ENCODE measurements around the gene CCDC63. TPM values are rescaled to one million over a fixed set of nuclear protein-coding genes. Genes with fewer than 3 reads are reported as not detected.

Gene CCDC63
- total RNA-seq, 2 experiments from 2014 or later, result not detected

DNA sequence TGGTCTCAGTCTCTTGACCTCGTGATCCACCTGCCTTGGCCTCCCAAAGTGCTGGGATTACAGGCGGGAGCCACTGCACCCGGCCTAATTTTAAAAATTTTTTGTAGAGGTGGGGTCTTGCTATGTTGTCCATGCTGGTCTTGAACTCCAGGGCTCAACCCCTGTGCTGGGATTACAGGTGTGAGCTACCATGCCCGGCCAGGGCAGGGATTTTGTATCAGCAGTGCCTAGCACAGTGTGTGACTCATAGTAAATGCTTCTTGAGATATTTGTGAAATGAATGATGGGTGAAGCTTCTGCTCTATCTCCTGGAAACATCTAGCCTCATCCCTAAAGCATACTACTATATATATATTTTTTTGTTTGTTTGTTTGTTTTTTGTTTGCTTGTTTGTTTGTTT lies 36.5 kb downstream of the CCDC63 start:
- Histone ChIP-seq H4K20me1 (ENCODE audit: insufficient read depth, low read length) (no peaks in the 10 kb centered on the region), H3K9me2 (ENCODE audit: insufficient read depth, low read length) (no peaks in the 10 kb centered on the region), H3K27ac (ENCODE audit: low read depth, low read length, poor library complexity, severe bottlenecking) (no peak overlapping the region), H3K4me1 (ENCODE audit: insufficient read depth, low read length, poor library complexity, severe bottlenecking) (no peaks in the 10 kb centered on the region), H3K4me2 (ENCODE audit: low read length) (no peak overlapping the region), H3K4me3 (ENCODE audit: low read depth, low read length, poor library complexity, severe bottlenecking) (no peak overlapping the region), H2AFZ (ENCODE audit: low read length) (no peak overlapping the region), H3K9me3 (ENCODE audit: low read length) (no peaks in the 10 kb centered on the region), H3K36me3 (ENCODE audit: insufficient read depth, low read length) (no peaks in the 10 kb centered on the region), H3K79me2 (ENCODE audit: insufficient read depth, low read depth, low read length) (no peaks in the 10 kb centered on the region)
- TF ChIP-seq, protein P1, sequence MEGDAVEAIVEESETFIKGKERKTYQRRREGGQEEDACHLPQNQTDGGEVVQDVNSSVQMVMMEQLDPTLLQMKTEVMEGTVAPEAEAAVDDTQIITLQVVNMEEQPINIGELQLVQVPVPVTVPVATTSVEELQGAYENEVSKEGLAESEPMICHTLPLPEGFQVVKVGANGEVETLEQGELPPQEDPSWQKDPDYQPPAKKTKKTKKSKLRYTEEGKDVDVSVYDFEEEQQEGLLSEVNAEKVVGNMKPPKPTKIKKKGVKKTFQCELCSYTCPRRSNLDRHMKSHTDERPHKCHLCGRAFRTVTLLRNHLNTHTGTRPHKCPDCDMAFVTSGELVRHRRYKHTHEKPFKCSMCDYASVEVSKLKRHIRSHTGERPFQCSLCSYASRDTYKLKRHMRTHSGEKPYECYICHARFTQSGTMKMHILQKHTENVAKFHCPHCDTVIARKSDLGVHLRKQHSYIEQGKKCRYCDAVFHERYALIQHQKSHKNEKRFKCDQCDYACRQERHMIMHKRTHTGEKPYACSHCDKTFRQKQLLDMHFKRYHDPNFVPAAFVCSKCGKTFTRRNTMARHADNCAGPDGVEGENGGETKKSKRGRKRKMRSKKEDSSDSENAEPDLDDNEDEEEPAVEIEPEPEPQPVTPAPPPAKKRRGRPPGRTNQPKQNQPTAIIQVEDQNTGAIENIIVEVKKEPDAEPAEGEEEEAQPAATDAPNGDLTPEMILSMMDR (conservative IDR thresholded peaks at IDR 0.05; ENCODE audit: low read length), result no peak
- TF ChIP-seq EZH2phosphoT487 (IDR thresholded peaks at IDR 0.05; ENCODE audit: borderline replicate concordance, low read depth, low read length), result no peak
- CTCF ChIA-PET (ENCODE audit: unreplicated experiment), result interaction anchor here (0.5 kb wide), 1 partner anchor 481 kb away, joined by 4 read pairs; no protein-coding TSS in a partner anchor
- BruUV-seq (replicated peaks), result no TSS peak
- no peak for DNase-seq (ENCODE audit: low spot score)
- POLR2A ChIA-PET, result interaction anchor here (0.7 kb wide), 2 partner anchors 15 to 23 kb away, joined by 3 read pairs; no protein-coding TSS in a partner anchor
- intact Hi-C loops (cut with micrococcal nuclease; ENCODE audit: unreplicated experiment), result loop anchor here (10.0 kb wide), 2 partner anchors 358 to 428 kb away; partner anchors contain the start of gene ARPC3

DNA sequence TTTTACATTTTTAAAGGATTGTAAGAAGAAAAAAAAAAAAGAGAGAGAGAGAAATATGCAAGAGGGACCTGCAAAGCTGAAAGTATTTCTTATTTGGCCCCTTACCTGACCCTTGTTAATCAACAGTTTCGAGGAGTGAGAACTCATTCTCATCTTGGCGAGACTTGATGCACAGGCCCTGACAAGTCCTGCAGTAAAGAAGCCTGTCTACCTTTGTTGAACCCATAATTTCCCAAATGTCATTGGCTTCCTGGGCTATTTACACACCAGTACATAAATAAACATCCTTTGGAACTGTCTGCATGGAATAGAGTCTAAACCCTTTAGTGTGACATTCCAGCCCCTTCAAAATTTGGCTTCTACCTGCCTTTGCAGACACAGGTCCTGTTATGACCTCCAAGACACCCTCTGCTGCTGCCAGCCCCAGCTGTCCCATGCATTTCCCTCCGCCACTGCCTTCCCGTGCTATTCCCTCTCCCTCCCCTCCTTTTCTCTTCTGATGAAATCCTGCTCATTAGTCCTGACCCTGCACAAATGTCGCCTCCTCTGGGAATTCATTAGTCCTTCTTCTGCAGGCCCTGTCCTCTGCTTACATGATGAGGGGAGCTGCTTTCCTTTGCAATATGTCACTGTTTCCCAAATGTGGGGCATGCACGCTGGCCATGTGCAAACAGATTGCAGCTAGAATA lies 38.5 kb downstream of the CCDC63 start:
- no peak for DNase-seq (ENCODE audit: low spot score)
- Histone ChIP-seq H3K27ac (ENCODE audit: low read depth, low read length, poor library complexity, severe bottlenecking) (no peak overlapping the region), H3K4me1 (ENCODE audit: insufficient read depth, low read length, poor library complexity, severe bottlenecking) (no peaks in the 10 kb centered on the region), H3K36me3 (ENCODE audit: insufficient read depth, low read length) (no peaks in the 10 kb centered on the region), H3K9me2 (ENCODE audit: insufficient read depth, low read length) (no peaks in the 10 kb centered on the region), H4K20me1 (ENCODE audit: insufficient read depth, low read length) (no peaks in the 10 kb centered on the region), H3K4me2 (ENCODE audit: low read length) (no peak overlapping the region), H3K79me2 (ENCODE audit: insufficient read depth, low read depth, low read length) (no peaks in the 10 kb centered on the region), H3K9me3 (ENCODE audit: low read length) (no peaks in the 10 kb centered on the region), H2AFZ (ENCODE audit: low read length) (no peak overlapping the region), H3K4me3 (ENCODE audit: low read depth, low read length, poor library complexity, severe bottlenecking) (no peak overlapping the region)
- BruUV-seq (replicated peaks), result no TSS peak
- ChIA-PET POLR2A (interaction anchor here (0.6 to 0.7 kb wide), 3 partner anchors 71 to 828 kb away, joined by 3 to 4 read pairs (median 3); no protein-coding TSS in a partner anchor), CTCF (ENCODE audit: unreplicated experiment) (no interaction called here)
- intact Hi-C loops (cut with micrococcal nuclease; ENCODE audit: unreplicated experiment), result loop anchor here (10.0 kb wide), 2 partner anchors 360 to 430 kb away; partner anchors contain the start of gene ARPC3
- no peak for TF ChIP-seq EZH2phosphoT487 (IDR thresholded peaks at IDR 0.05; ENCODE audit: borderline replicate concordance, low read depth, low read length)
- TF ChIP-seq, protein P1 (conservative IDR thresholded peaks at IDR 0.05; ENCODE audit: low read length), result no peak

All from OCI-LY7 (cell line).